Thoracic aorta (tissue), 2 donors: ENCODE data around the gene SPNS3. TPM values are rescaled to one million over a fixed set of nuclear protein-coding genes. Genes with fewer than 3 reads are reported as not detected.

ENCODE experiments used
- ATAC-seq: fragments of 150-250 bp; one replicate; pipeline ENCODE4 v1.8.0; 2017; ENCODE audit warnings: low read depth; ENCODE audit not compliant: insufficient number of reproducible peaks, low FRiP score
- DNase-seq: peaks from one replicate; pipeline ENCODE4 v3.0.0-alpha.2; 2020; ENCODE audit warnings: low spot score
- H3K27ac ChIP-seq, 2 donors: fragments of 200-600 bp; sonication (generic); 1 replicate in 1 of 2; 2 replicates in 1 of 2; pipeline ENCODE4 v1.5.1; 2016; ENCODE audit warnings: mild to moderate bottlenecking in 2 of 2, moderate library complexity in 2 of 2
- H3K27me3 ChIP-seq: fragments of 200-600 bp; sonication (generic); replicated peaks from 2 replicates; pipeline ENCODE4 v1.6.0; 2016; ENCODE audit warnings: mild to moderate bottlenecking; ENCODE audit not compliant: insufficient read depth
- H3K36me3 ChIP-seq: fragments of 200-600 bp; sonication (generic); one replicate; pipeline ENCODE4 v1.5.1; 2016
- H3K4me1 ChIP-seq, 2 donors: fragments of 200-600 bp; sonication (generic); 1 replicate in 1 of 2; 2 replicates in 1 of 2; pipeline versions ENCODE4 v1.5.1 to v1.6.0; 2016; ENCODE audit warnings: low read depth in 2 of 2, mild to moderate bottlenecking in 1 of 2; ENCODE audit not compliant: control insufficient read depth in 1 of 2
- H3K4me3 ChIP-seq: fragments of 200-600 bp; sonication (generic); 2 replicates; pipeline ENCODE4 v1.5.1; 2016; ENCODE audit warnings: mild to moderate bottlenecking
- H3K9me3 ChIP-seq: fragments of 200-600 bp; sonication (generic); 2 replicates; pipeline ENCODE4 v1.5.1; 2016
- total RNA-seq, 2 donors: library from RNA; depleted of rRNA; stranded (reverse); fragments of >200 nt; gene quantifications; one replicate each; pipeline versions ENCODE4 v1.1.0 to v1.2.3, GENCODE V29; 2016
- TF ChIP-seq, protein P1 (sequence below): fragments of 200-600 bp; sonication (generic); IDR thresholded peaks from one replicate; pipeline ENCODE4 v1.5.1; 2019; ENCODE audit warnings: antibody characterized with exemption

SPNS3 gene
- total RNA-seq, 2 donors from 2014 or later: 1.9 TPM; not detected in 1

DNA sequence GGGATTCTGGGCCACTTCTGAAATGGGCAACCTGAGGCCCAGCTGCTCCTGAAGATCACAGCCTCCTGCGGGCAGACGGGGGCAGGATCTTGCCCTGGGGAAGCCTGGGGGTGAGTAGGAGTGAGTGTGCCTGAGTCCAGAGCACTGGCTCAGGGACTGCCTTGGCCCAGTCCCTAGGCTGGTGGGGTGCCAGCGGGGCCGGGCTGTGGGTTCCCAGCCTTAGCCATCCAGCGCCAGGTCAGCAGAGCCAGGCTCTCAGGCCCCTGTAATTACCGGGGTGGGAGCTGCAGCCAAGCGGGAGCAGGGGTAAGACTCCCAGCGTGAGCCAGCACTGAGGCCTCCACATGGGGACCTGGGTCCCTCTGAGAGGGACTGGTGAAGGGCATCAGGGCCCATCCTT lies 73.2 kb downstream of the SPNS3 start:
- H3K9me3 ChIP-seq: no peaks in the 10 kb centered on the region
- H3K27ac ChIP-seq: no peak overlapping the region
- H3K27me3 ChIP-seq: no peaks in the 10 kb centered on the region
- H3K4me1 ChIP-seq: peaks cover 13 to 45% of the 10 kb centered on the region in 2 donors
- no peaks in the 10 kb centered on the region for H3K36me3 ChIP-seq
- ATAC-seq: no peak
- no peak overlapping the region for H3K4me3 ChIP-seq
- TF ChIP-seq, protein P1, sequence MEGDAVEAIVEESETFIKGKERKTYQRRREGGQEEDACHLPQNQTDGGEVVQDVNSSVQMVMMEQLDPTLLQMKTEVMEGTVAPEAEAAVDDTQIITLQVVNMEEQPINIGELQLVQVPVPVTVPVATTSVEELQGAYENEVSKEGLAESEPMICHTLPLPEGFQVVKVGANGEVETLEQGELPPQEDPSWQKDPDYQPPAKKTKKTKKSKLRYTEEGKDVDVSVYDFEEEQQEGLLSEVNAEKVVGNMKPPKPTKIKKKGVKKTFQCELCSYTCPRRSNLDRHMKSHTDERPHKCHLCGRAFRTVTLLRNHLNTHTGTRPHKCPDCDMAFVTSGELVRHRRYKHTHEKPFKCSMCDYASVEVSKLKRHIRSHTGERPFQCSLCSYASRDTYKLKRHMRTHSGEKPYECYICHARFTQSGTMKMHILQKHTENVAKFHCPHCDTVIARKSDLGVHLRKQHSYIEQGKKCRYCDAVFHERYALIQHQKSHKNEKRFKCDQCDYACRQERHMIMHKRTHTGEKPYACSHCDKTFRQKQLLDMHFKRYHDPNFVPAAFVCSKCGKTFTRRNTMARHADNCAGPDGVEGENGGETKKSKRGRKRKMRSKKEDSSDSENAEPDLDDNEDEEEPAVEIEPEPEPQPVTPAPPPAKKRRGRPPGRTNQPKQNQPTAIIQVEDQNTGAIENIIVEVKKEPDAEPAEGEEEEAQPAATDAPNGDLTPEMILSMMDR: no peak
- DNase-seq: no peak

DNA sequence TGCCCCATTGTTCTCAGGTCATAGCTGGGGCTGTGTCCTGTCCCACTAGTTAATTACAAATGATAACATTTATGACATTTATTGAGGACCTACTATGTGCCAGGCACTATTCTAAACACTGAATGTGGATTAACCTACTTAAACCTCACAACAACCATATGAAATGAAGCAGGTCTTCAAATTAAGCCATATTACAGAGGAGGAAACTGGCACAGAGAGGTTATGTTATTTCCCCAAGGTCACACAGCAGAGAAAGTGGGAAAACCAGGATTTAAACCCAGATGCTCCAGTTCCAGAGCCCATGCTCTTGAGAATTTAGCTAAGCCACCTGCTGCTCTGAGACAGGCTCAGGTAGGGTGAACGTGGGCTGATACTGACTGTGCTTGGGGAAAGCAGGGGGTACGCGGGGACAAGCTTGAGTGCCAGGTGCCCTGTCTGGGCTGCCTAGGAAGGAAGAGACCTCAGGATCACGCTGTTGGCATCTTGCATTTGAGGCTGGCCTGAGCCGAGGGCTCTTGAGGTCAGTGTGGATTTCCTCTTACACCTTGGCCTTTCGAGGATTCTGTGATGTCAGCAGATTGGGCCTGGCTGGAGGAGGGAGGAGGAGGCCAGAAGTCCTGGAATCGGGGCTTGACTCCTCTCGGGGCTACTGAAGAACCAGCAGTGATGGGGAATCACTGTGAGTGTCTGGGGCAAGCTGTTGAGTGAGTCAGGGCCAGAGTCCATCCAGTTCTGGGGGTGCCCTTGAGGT lies 73.8 kb downstream of the SPNS3 start:
- no peaks in the 10 kb centered on the region for H3K27me3 ChIP-seq
- TF ChIP-seq, protein P1: no peak
- no peaks in the 10 kb centered on the region for H3K9me3 ChIP-seq
- DNase-seq (no peak), ATAC-seq (no peak)
- H3K27ac ChIP-seq: peak overlapping the region in 1 of 2 donors; percentile 89
- no peaks in the 10 kb centered on the region for H3K36me3 ChIP-seq
- peaks cover 13 to 45% of the 10 kb centered on the region in 2 donors for H3K4me1 ChIP-seq
- no peak overlapping the region for H3K4me3 ChIP-seq

DNA sequence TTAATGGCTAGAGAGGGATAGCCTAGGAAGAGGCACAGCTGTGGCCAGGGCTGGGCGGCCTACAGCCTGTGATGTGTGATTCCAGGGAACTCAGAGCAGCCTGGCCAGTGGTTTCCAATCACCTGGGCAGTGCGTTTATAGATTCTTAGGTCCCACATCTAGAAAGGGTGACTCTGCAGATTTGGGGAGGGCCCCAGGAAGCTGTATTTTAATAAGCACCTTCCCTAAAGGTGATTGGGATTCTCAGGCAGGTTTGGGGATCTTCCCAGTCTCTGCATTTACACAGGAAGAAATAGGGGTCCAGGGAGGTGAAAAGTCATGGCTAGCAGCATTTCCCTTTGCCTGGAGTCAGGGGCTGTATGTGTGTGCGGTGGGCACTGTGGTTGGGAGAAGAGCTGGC lies 74.5 kb downstream of the SPNS3 start:
- ATAC-seq (no peak), DNase-seq (no peak)
- Histone ChIP-seq H3K9me3 (no peaks in the 10 kb centered on the region), H3K36me3 (no peaks in the 10 kb centered on the region), H3K4me1 (peaks cover 13 to 45% of the 10 kb centered on the region in 2 donors), H3K27me3 (no peaks in the 10 kb centered on the region), H3K27ac (peak overlapping the region; percentile 84 to 89), H3K4me3 (no peak overlapping the region)
- TF ChIP-seq, protein P1: no peak

DNA sequence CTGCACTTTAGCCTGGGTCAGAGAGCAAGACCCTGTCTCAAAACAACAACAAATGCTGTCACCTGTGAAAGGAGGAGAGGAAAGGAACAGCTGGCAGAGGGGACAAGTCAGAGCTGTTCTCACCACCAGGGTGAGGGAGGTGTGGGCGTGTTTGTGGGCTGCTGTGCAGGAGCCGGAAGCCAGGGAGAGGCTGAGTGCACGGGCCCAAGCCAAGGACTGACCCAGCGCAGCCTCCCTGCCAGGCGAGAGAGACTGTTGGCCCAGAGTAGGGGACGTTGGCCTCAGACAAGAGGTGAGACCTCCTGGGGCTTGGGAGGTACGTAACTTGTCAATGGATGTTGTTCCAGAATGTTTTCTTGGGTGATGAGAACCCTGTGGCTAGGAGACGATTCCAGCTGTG lies 75.7 kb downstream of the SPNS3 start:
- Histone ChIP-seq H3K4me3 (peak overlapping the region; percentile 13), H3K27ac (peak overlapping the region; percentile 84 to 89), H3K27me3 (no peaks in the 10 kb centered on the region), H3K9me3 (no peaks in the 10 kb centered on the region), H3K36me3 (no peaks in the 10 kb centered on the region), H3K4me1 (peaks cover 13 to 56% of the 10 kb centered on the region in 2 donors)
- ATAC-seq (peak; percentile 39), DNase-seq (no peak)
- TF ChIP-seq, protein P1: peak; percentile 27

DNA sequence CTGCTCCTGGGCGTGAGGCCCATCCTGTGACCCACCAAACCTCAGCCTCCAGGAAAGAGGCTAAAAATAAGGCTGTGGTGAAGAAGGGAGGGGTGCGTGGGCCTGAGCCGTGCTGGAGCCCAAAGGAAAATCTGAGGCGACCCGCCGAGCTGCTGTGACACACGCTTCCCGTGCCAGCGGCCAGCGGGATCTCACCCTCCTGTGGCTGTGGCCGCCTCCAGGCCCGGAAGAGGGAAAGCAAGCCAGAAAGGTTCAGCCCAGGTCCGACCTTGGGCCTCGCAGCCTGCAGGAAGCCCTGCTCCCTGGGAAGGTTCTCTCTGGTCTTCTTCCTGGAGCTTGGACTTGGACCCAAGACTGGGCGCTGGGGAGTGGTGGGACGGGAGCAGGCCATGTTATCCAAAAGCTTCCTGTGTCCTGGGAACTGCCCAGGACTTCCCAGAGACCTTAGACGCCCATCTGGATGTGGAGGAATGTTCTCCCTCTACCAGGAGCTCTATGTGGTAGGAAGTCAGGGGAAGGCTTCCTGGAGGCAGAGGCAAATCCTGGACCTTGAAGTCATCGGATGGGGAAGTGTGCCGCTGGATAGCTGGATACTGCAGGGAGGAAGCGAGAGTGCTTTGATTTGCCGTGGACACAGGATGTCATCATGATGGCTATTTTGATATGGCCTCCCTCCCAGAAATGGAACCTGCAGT lies 76.3 kb downstream of the SPNS3 start:
- no peaks in the 10 kb centered on the region for H3K27me3 ChIP-seq
- H3K36me3 ChIP-seq: no peaks in the 10 kb centered on the region
- H3K4me1 ChIP-seq: peaks cover 13 to 56% of the 10 kb centered on the region in 2 donors
- H3K27ac ChIP-seq: peak overlapping the region; percentile 84 to 89
- DNase-seq (peak; percentile 43), ATAC-seq (peak; percentile 78)
- TF ChIP-seq, protein P1: no peak
- peak overlapping the region; percentile 13 for H3K4me3 ChIP-seq
- H3K9me3 ChIP-seq: no peaks in the 10 kb centered on the region
